Epithelial cell of esophagus (primary cell): ENCODE results near the gene MIX23.

ENCODE experiments used
- DNase-seq: peaks from one replicate; pipeline ENCODE4 v3.0.0; 2010; ENCODE audit warnings: low read depth
- H3K4me3 ChIP-seq: 2 replicates; pipeline ENCODE4 v1.5.1; 2011; ENCODE audit warnings: mild to moderate bottlenecking, low read length, control low read depth
- TF ChIP-seq, protein P1 (sequence below): IDR thresholded peaks from 2 replicates; pipeline ENCODE4 v1.5.1; 2011; ENCODE audit warnings: low read depth, mild to moderate bottlenecking, low read length, control low read depth, inconsistent platforms; ENCODE audit not compliant: insufficient read depth; ENCODE audit errors: missing control alignments

MIX23 gene

DNA sequence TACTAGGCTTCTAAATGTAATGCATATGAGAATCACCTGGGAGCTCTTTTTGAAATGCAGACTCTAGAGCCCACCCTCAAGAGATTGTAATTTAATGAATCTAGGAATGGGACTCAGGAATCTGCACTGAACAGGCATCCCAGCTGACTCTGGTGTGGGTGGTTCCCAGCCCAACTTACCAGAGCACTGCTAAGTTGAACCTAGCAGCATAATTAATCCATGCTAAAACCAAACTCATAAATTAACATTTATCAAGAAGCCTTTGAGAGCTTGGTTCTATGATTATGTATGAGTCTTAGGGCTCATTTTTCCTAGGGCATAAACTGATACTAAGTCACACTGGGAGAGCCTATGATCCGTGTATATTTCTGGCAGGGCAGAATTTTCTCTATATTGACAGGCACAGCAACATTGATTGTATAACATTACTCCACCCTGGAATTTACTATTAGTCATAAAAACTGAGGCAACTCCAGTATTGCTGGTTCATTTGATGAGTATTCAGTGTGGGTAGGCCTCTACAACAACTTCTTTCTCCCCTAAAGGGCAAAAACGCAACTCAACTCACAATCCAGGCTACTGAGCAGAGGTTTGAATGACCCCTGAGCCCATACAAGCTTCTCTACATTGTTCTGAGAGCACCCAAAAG lies 68.7 kb downstream of the MIX23 start:
- H3K4me3 ChIP-seq, result no peak overlapping the region
- TF ChIP-seq, protein P1, sequence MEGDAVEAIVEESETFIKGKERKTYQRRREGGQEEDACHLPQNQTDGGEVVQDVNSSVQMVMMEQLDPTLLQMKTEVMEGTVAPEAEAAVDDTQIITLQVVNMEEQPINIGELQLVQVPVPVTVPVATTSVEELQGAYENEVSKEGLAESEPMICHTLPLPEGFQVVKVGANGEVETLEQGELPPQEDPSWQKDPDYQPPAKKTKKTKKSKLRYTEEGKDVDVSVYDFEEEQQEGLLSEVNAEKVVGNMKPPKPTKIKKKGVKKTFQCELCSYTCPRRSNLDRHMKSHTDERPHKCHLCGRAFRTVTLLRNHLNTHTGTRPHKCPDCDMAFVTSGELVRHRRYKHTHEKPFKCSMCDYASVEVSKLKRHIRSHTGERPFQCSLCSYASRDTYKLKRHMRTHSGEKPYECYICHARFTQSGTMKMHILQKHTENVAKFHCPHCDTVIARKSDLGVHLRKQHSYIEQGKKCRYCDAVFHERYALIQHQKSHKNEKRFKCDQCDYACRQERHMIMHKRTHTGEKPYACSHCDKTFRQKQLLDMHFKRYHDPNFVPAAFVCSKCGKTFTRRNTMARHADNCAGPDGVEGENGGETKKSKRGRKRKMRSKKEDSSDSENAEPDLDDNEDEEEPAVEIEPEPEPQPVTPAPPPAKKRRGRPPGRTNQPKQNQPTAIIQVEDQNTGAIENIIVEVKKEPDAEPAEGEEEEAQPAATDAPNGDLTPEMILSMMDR, result no peak
- DNase-seq, result peak; percentile 92

DNA sequence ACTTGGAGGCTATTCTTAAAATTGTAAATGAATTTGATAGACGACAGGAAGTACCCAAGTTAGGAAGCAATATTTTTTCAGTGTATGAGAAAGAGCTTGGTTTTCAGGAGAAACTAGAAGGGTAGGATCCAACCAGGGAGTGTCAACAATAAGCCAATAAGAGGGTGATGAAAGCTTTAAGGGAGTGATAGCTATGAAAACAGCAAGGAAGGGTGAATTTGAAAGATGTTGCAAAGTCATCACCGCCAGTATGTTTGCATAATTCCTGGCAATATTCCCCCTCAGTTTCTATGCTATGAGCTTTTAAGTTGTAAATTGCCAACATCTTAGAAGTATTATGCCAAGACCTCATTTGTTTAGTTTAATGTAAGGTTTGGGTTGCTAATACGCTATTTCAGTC lies 69.8 kb downstream of the MIX23 start:
- TF ChIP-seq, protein P1, result no peak
- no peak overlapping the region for H3K4me3 ChIP-seq
- peak; percentile 81 for DNase-seq

DNA sequence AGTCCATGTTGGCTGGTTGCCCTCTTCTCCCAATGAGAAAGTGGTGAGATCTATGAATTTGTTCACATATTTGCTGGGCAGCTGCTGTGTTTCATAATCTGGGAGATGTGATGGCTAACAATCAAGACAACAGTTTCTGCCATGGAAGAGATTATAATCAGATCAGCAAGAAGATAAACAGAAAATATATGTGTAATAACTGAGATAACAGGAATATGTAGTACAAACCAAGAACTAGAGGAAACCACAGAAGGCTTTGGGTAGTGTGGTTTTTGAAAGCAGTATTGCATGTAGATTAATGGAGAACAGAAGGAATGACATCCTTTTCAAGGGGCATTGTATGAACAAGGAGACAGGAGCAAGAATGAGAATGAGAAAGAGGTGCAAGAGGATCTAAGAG lies 70.2 kb downstream of the MIX23 start:
- DNase-seq, result no peak
- H3K4me3 ChIP-seq, result no peak overlapping the region
- TF ChIP-seq, protein P1, result no peak

DNA sequence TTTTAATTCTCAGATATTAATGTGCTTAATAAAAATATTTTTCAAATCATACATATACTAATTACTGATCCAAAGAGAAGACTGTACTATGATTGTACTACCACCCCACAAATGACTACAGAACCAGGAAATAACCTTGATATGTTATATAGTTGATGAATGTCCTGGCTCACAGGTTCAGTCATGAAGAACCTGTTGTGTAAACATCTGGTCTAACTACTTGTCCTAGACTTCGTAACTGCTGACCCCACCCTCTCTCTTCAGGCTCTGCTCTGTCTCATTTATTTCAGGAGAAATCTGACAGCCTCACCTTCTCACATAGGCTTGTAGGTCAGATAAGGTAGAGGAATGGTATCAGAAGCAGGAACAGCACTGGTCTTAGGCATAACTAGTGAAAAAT lies 72.7 kb downstream of the MIX23 start:
- peak; percentile 92 for DNase-seq
- no peak overlapping the region for H3K4me3 ChIP-seq
- TF ChIP-seq, protein P1, result no peak
